ENCODE results near the gene TSPAN4. TPM values are rescaled to one million over a fixed set of nuclear protein-coding genes. Genes with fewer than 3 reads are reported as not detected.

The TSPAN4 gene
- total RNA-seq, 3 donors from 2014 or later (not counting 1 experiment from before 2014, with no cell fraction given) = 11.2 to 18.6 (median 14.6) TPM

- TF ChIP-seq, protein P1, sequence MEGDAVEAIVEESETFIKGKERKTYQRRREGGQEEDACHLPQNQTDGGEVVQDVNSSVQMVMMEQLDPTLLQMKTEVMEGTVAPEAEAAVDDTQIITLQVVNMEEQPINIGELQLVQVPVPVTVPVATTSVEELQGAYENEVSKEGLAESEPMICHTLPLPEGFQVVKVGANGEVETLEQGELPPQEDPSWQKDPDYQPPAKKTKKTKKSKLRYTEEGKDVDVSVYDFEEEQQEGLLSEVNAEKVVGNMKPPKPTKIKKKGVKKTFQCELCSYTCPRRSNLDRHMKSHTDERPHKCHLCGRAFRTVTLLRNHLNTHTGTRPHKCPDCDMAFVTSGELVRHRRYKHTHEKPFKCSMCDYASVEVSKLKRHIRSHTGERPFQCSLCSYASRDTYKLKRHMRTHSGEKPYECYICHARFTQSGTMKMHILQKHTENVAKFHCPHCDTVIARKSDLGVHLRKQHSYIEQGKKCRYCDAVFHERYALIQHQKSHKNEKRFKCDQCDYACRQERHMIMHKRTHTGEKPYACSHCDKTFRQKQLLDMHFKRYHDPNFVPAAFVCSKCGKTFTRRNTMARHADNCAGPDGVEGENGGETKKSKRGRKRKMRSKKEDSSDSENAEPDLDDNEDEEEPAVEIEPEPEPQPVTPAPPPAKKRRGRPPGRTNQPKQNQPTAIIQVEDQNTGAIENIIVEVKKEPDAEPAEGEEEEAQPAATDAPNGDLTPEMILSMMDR (IDR thresholded peaks at IDR 0.05) = no peak
- intact Hi-C loops (cut with micrococcal nuclease) = no loop called here
- Mint-ChIP-seq H3K4me1 (peaks cover 7 to 12% of the 10 kb centered on the region in 2 donors), H3K27me3 (ENCODE audit: low read depth in 2 of 2) (no peaks in the 10 kb centered on the region), H3K9me3 (no peaks in the 10 kb centered on the region), H3K36me3 (no peaks in the 10 kb centered on the region), H3K4me3 (no peak overlapping the region), H3K27ac (no peak overlapping the region)
- ATAC-seq = no peak
- Histone ChIP-seq H3K4me3 (ENCODE audit: low read length) (no peak overlapping the region), H3K36me3 (ENCODE audit: control insufficient read depth, insufficient read depth, low read length) (no peaks in the 10 kb centered on the region), H3K4me1 (ENCODE audit: control insufficient read depth, insufficient read depth, low read length) (peaks cover 15% of the 10 kb centered on the region), H3K27me3 (ENCODE audit: control insufficient read depth, insufficient read depth, low read length) (no peaks in the 10 kb centered on the region), H3K27ac (ENCODE audit: low read length) (no peak overlapping the region), H3K9me3 (ENCODE audit: control insufficient read depth, insufficient read depth, low read length) (no peaks in the 10 kb centered on the region)
- WGBS (ENCODE audit: insufficient coverage) = 92% methylated on average over 20 of the region's 20 CpGs
- no peak for DNase-seq
Measured at GRCh38 chr11:854601-855329, 12.1 kb downstream of the TSPAN4 start.

DNA sequence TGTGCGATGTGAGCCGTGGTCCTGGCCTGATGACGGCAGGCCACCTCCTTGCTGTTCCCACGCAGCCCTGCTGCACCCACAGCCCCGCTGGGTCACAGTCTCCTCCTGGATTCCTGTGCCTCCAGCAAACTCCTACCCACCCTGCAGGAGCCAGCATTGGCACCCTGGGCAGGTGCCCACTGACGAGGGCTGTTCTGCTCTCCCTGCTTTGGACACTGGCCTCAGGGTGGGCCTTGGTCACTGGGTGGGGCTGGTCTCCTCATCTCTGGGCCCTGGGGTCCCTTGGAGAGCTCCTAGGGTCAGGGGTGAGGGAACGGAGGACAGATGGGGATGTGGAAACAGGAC is 12.7 kb downstream of the TSPAN4 start:
- TF ChIP-seq, protein P1 (IDR thresholded peaks at IDR 0.05) = no peak
- Mint-ChIP-seq H3K9me3 (no peaks in the 10 kb centered on the region), H3K36me3 (no peaks in the 10 kb centered on the region), H3K4me3 (no peak overlapping the region), H3K27ac (no peak overlapping the region), H3K27me3 (ENCODE audit: low read depth in 2 of 2) (no peaks in the 10 kb centered on the region), H3K4me1 (peaks cover 7 to 12% of the 10 kb centered on the region in 2 donors)
- DNase-seq (no peak), ATAC-seq (no peak)
- WGBS (ENCODE audit: insufficient coverage) = 93% methylated on average over 7 of the region's 7 CpGs
- Histone ChIP-seq H3K36me3 (ENCODE audit: control insufficient read depth, insufficient read depth, low read length) (no peaks in the 10 kb centered on the region), H3K9me3 (ENCODE audit: control insufficient read depth, insufficient read depth, low read length) (no peaks in the 10 kb centered on the region), H3K27ac (ENCODE audit: low read length) (no peak overlapping the region), H3K4me3 (ENCODE audit: low read length) (no peak overlapping the region), H3K4me1 (ENCODE audit: control insufficient read depth, insufficient read depth, low read length) (peaks cover 15% of the 10 kb centered on the region), H3K27me3 (ENCODE audit: control insufficient read depth, insufficient read depth, low read length) (no peaks in the 10 kb centered on the region)
- intact Hi-C loops (cut with micrococcal nuclease) = no loop called here

DNA sequence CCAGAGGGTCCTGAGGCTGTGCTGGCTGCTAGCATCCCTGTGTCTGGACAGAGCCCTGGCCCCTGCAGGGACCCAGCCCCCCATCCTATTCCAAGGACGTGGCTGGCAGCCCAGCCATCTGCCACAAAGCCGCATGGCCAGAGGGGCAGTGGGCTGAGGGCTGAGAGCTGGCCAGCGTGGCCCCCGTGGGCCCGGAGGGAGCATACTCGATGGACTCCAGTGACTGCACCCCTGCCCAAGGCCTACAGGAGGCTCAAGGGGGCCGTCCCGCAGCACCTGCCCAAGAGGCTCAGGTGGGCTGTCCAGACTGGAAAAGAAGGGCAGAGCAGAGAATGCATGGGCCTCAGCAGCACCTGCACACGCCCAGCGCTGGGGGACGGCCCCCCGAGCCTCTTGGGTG is 13.1 kb downstream of the TSPAN4 start:
- no peak overlapping the region for H3K4me3 Mint-ChIP-seq
- TF ChIP-seq, protein P1 (IDR thresholded peaks at IDR 0.05) = no peak
- Histone ChIP-seq H3K4me3 (ENCODE audit: low read length) (no peak overlapping the region), H3K4me1 (ENCODE audit: control insufficient read depth, insufficient read depth, low read length) (peaks cover 15% of the 10 kb centered on the region), H3K27me3 (ENCODE audit: control insufficient read depth, insufficient read depth, low read length) (no peaks in the 10 kb centered on the region), H3K9me3 (ENCODE audit: control insufficient read depth, insufficient read depth, low read length) (no peaks in the 10 kb centered on the region), H3K27ac (ENCODE audit: low read length) (no peak overlapping the region), H3K36me3 (ENCODE audit: control insufficient read depth, insufficient read depth, low read length) (no peaks in the 10 kb centered on the region)
- H3K27me3 Mint-ChIP-seq (ENCODE audit: low read depth in 2 of 2) = no peaks in the 10 kb centered on the region
- H3K27ac Mint-ChIP-seq = no peak overlapping the region
- peaks cover 7 to 12% of the 10 kb centered on the region in 2 donors for H3K4me1 Mint-ChIP-seq
- intact Hi-C loops (cut with micrococcal nuclease) = no loop called here
- 91% methylated on average over 12 of the region's 12 CpGs for WGBS (ENCODE audit: insufficient coverage)
- ATAC-seq (no peak), DNase-seq (no peak)
- H3K9me3 Mint-ChIP-seq = no peaks in the 10 kb centered on the region
- no peaks in the 10 kb centered on the region for H3K36me3 Mint-ChIP-seq

- H3K9me3 Mint-ChIP-seq = no peaks in the 10 kb centered on the region
Measured at GRCh38 chr11:856397-856796, 13.7 kb downstream of the TSPAN4 start.

More at GRCh38 chr11:856397-856796, 13.7 kb downstream of the TSPAN4 start:
- no peaks in the 10 kb centered on the region for H3K27me3 Mint-ChIP-seq (ENCODE audit: low read depth in 2 of 2)
- H3K4me1 Mint-ChIP-seq = peaks cover 7 to 12% of the 10 kb centered on the region in 2 donors
- peak overlapping the region in 1 of 2 donors; percentile 55 for H3K27ac Mint-ChIP-seq
- no peaks in the 10 kb centered on the region for H3K9me3 ChIP-seq (ENCODE audit: control insufficient read depth, insufficient read depth, low read length)
- H3K36me3 ChIP-seq (ENCODE audit: control insufficient read depth, insufficient read depth, low read length) = no peaks in the 10 kb centered on the region
- no peak for DNase-seq
- no peak overlapping the region for H3K27ac ChIP-seq (ENCODE audit: low read length)
- intact Hi-C loops (cut with micrococcal nuclease) = no loop called here
- WGBS (ENCODE audit: insufficient coverage) = 94% methylated on average over 7 of the region's 8 CpGs
- H3K4me1 ChIP-seq (ENCODE audit: control insufficient read depth, insufficient read depth, low read length) = peaks cover 15% of the 10 kb centered on the region
- no peaks in the 10 kb centered on the region for H3K36me3 Mint-ChIP-seq
- TF ChIP-seq, protein P1 (IDR thresholded peaks at IDR 0.05) = no peak
- no peaks in the 10 kb centered on the region for H3K27me3 ChIP-seq (ENCODE audit: control insufficient read depth, insufficient read depth, low read length)
- H3K4me3 ChIP-seq (ENCODE audit: low read length) = no peak overlapping the region
- H3K4me3 Mint-ChIP-seq = no peak overlapping the region
- no peak for ATAC-seq
